ENCODE data around the gene MDC1. TPM values are rescaled to one million over a fixed set of nuclear protein-coding genes. Genes with fewer than 3 reads are reported as not detected.

MDC1 gene
- total and polyA plus RNA-seq, 2 of the 13 experiments (the other 11 are each of a cell fraction or from before 2014, with no cell fraction given): 8.4 to 14.0 TPM

DNA sequence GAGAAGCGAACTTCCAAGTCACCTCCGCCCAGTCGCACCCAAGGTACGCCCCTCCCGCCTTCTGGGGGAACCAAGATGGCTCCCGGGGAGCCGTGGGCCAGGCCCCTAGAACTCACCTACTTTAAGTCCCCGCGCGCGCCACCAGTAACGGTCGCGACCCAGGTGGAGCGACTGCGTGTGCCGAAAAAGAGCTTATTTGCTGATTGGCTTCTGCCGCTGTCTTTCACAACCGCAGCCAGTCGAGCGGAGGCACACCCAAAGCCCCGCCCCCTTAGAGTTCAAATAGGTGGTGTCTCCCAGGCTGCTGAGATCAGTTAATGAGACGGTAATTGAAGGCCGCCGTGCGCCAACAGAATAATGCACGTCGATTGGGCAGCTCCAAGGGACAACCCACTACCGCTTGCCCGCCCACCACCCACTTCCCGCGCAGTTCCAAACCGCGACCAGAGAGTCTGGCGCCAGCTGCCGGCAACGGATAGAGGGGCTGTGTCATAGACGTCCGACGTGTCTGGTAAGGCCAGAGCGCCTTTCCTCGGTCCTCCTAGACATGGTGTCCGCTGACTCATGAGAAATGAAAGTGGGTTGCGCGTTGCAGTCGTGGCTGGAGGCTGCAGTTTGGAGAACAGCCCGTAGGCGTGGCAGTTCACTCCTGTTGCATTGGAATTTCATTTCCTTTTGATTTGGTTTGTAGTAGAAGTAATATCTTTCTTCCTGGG lies at the start of gene MDC1 (continued):
- TF ChIP-seq FOXJ3 (CRISPR knock-in tag; IDR thresholded peaks at IDR 0.05; ENCODE audit: borderline replicate concordance): peak; percentile 63; the same call in 1 of the 2 replicates
- TF ChIP-seq, protein P1, sequence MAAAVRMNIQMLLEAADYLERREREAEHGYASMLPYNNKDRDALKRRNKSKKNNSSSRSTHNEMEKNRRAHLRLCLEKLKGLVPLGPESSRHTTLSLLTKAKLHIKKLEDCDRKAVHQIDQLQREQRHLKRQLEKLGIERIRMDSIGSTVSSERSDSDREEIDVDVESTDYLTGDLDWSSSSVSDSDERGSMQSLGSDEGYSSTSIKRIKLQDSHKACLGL (CRISPR knock-in tag; IDR thresholded peaks at IDR 0.05): peak; percentile 42
- TF ChIP-seq, protein P2, sequence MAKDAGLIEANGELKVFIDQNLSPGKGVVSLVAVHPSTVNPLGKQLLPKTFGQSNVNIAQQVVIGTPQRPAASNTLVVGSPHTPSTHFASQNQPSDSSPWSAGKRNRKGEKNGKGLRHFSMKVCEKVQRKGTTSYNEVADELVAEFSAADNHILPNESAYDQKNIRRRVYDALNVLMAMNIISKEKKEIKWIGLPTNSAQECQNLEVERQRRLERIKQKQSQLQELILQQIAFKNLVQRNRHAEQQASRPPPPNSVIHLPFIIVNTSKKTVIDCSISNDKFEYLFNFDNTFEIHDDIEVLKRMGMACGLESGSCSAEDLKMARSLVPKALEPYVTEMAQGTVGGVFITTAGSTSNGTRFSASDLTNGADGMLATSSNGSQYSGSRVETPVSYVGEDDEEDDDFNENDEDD (CRISPR knock-in tag; IDR thresholded peaks at IDR 0.05; ENCODE audit: borderline replicate concordance): peak; percentile 100
- peak; percentile 95 for TF ChIP-seq MED1 (CRISPR knock-in tag; IDR thresholded peaks at IDR 0.05)
- no peak for TF ChIP-seq CHD4 (IDR thresholded peaks at IDR 0.05; ENCODE audit: borderline replicate concordance, low read length)
- TF ChIP-seq, protein P3, sequence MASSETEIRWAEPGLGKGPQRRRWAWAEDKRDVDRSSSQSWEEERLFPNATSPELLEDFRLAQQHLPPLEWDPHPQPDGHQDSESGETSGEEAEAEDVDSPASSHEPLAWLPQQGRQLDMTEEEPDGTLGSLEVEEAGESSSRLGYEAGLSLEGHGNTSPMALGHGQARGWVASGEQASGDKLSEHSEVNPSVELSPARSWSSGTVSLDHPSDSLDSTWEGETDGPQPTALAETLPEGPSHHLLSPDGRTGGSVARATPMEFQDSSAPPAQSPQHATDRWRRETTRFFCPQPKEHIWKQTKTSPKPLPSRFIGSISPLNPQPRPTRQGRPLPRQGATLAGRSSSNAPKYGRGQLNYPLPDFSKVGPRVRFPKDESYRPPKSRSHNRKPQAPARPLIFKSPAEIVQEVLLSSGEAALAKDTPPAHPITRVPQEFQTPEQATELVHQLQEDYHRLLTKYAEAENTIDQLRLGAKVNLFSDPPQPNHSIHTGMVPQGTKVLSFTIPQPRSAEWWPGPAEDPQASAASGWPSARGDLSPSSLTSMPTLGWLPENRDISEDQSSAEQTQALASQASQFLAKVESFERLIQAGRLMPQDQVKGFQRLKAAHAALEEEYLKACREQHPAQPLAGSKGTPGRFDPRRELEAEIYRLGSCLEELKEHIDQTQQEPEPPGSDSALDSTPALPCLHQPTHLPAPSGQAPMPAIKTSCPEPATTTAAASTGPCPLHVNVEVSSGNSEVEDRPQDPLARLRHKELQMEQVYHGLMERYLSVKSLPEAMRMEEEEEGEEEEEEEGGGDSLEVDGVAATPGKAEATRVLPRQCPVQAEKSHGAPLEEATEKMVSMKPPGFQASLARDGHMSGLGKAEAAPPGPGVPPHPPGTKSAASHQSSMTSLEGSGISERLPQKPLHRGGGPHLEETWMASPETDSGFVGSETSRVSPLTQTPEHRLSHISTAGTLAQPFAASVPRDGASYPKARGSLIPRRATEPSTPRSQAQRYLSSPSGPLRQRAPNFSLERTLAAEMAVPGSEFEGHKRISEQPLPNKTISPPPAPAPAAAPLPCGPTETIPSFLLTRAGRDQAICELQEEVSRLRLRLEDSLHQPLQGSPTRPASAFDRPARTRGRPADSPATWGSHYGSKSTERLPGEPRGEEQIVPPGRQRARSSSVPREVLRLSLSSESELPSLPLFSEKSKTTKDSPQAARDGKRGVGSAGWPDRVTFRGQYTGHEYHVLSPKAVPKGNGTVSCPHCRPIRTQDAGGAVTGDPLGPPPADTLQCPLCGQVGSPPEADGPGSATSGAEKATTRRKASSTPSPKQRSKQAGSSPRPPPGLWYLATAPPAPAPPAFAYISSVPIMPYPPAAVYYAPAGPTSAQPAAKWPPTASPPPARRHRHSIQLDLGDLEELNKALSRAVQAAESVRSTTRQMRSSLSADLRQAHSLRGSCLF (CRISPR knock-in tag; IDR thresholded peaks at IDR 0.05; ENCODE audit: borderline replicate concordance): no peak
- TF ChIP-seq ZNF614 (CRISPR knock-in tag; IDR thresholded peaks at IDR 0.05; ENCODE audit: borderline replicate concordance): peak; percentile 93; the same call in 1 of the 2 replicates
- TF ChIP-seq NFKB2 (CRISPR knock-in tag; IDR thresholded peaks at IDR 0.05; ENCODE audit: borderline replicate concordance): peak; percentile 88
- no peak for TF ChIP-seq ZNF451 (CRISPR knock-in tag; IDR thresholded peaks at IDR 0.05)
- TF ChIP-seq, protein P4, sequence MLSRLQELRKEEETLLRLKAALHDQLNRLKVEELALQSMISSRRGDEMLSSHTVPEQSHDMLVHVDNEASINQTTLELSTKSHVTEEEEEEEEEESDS (CRISPR knock-in tag; IDR thresholded peaks at IDR 0.05; ENCODE audit: borderline replicate concordance): peak; percentile 97
- TF ChIP-seq ZNF615 (CRISPR knock-in tag; IDR thresholded peaks at IDR 0.05; ENCODE audit: borderline replicate concordance): 0 out of 2 replicates have a peak, but pooled peaks have one; percentile 35
- peak; percentile 85 for TF ChIP-seq ZNF546 (CRISPR knock-in tag; conservative IDR thresholded peaks at IDR 0.05)
- TF ChIP-seq, protein P5, sequence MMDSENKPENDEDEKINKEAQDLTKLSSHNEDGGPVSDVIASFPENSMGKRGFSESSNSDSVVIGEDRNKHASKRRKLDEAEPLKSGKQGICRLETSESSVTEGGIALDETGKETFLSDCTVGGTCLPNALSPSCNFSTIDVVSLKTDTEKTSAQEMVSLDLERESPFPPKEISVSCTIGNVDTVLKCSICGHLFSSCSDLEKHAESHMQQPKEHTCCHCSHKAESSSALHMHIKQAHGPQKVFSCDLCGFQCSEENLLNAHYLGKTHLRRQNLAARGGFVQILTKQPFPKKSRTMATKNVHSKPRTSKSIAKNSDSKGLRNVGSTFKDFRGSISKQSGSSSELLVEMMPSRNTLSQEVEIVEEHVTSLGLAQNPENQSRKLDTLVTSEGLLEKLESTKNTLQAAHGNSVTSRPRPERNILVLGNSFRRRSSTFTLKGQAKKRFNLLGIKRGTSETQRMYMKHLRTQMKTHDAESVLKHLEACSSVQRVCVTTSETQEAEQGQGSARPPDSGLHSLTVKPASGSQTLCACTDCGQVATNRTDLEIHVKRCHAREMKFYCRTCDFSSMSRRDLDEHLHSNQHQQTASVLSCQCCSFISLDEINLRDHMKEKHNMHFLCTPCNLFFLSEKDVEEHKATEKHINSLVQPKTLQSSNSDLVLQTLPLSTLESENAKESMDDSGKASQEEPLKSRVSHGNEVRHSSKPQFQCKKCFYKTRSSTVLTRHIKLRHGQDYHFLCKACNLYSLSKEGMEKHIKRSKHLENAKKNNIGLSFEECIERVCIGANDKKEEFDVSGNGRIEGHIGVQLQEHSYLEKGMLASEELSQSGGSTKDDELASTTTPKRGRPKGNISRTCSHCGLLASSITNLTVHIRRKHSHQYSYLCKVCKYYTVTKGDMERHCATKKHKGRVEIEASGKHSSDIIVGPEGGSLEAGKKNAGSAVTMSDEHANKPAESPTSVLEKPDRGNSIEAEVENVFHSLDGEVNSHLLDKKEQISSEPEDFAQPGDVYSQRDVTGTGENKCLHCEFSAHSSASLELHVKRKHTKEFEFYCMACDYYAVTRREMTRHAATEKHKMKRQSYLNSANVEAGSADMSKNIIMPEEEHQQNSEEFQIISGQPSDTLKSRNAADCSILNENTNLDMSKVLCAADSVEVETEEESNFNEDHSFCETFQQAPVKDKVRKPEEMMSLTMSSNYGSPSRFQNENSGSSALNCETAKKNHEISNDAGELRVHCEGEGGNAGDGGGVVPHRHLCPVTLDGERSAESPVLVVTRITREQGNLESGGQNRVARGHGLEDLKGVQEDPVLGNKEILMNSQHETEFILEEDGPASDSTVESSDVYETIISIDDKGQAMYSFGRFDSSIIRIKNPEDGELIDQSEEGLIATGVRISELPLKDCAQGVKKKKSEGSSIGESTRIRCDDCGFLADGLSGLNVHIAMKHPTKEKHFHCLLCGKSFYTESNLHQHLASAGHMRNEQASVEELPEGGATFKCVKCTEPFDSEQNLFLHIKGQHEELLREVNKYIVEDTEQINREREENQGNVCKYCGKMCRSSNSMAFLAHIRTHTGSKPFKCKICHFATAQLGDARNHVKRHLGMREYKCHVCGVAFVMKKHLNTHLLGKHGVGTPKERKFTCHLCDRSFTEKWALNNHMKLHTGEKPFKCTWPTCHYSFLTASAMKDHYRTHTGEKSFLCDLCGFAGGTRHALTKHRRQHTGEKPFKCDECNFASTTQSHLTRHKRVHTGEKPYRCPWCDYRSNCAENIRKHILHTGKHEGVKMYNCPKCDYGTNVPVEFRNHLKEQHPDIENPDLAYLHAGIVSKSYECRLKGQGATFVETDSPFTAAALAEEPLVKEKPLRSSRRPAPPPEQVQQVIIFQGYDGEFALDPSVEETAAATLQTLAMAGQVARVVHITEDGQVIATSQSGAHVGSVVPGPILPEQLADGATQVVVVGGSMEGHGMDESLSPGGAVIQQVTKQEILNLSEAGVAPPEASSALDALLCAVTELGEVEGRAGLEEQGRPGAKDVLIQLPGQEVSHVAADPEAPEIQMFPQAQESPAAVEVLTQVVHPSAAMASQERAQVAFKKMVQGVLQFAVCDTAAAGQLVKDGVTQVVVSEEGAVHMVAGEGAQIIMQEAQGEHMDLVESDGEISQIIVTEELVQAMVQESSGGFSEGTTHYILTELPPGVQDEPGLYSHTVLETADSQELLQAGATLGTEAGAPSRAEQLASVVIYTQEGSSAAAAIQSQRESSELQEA (CRISPR knock-in tag; IDR thresholded peaks at IDR 0.05; ENCODE audit: not compliant biosample characterization): peak; percentile 38

Measured in HepG2 (cell line).